Measurements from ENCODE around the gene GALNTL6. TPM values are rescaled to one million over a fixed set of nuclear protein-coding genes. Genes with fewer than 3 reads are reported as not detected.

Gene GALNTL6
- total and polyA plus RNA-seq, 2 donors from 2014 or later: 0.60 TPM; not detected in 1

DNA sequence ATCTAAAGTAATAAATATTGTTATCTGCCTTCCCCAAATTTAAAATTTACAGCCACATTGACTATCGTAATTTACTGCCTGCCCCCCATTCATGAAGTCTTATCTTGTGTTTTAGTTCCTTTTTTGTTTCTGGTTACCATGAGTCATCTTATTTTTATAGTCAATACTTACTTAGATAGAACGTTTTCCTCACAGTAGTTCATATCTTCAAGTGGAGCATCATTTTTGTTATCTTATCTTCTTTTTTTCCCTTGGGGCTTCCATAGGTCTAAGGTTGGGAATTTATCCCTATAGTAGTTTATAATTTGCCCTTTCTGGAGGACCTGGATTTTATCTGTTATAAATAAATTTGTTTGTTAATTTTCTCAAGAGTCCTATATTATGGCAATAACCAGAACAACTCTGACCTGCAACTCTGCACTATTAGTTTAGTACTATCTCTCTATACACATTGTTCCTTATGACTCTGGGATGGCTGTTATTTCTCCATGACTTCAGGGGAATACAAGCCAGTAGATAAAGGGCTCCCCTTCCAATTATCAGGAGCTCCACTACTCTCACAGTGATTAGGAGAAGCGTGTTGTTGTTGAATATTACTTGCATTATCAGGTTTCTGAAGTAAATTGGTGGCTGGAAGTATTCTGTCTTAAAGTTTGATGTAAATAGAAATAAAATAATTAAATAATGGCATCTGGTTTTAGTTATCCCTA is 330.6 kb downstream of the GALNTL6 start:
- Histone ChIP-seq H3K4me1 (ENCODE audit: control insufficient read depth in 2 of 3, insufficient read depth in 2 of 3, low read depth in 1 of 3, low read length in 3 of 3) (no peaks in the 10 kb centered on the region), H3K27ac (ENCODE audit: low read depth in 2 of 2, low read length in 2 of 2) (no peak overlapping the region), H3K9ac (ENCODE audit: low read length in 3 of 3) (no peak overlapping the region), H3K4me3 (ENCODE audit: low read length in 3 of 3) (no peak overlapping the region), H3K27me3 (ENCODE audit: control insufficient read depth, insufficient read depth, low read length) (no peaks in the 10 kb centered on the region), H3K36me3 (ENCODE audit: control insufficient read depth in 2 of 3, insufficient read depth in 3 of 3, low read length in 3 of 3) (no peaks in the 10 kb centered on the region), H3K9me3 (ENCODE audit: control insufficient read depth in 2 of 3, insufficient read depth in 1 of 3, low read length in 3 of 3) (no peaks in the 10 kb centered on the region)
- intact Hi-C loops (cut with DNase I): no loop called here
- no peak for FAIRE-seq
- DNase-seq: no peak
- TF ChIP-seq, protein P1, sequence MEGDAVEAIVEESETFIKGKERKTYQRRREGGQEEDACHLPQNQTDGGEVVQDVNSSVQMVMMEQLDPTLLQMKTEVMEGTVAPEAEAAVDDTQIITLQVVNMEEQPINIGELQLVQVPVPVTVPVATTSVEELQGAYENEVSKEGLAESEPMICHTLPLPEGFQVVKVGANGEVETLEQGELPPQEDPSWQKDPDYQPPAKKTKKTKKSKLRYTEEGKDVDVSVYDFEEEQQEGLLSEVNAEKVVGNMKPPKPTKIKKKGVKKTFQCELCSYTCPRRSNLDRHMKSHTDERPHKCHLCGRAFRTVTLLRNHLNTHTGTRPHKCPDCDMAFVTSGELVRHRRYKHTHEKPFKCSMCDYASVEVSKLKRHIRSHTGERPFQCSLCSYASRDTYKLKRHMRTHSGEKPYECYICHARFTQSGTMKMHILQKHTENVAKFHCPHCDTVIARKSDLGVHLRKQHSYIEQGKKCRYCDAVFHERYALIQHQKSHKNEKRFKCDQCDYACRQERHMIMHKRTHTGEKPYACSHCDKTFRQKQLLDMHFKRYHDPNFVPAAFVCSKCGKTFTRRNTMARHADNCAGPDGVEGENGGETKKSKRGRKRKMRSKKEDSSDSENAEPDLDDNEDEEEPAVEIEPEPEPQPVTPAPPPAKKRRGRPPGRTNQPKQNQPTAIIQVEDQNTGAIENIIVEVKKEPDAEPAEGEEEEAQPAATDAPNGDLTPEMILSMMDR (IDR thresholded peaks at IDR 0.05; ENCODE audit: borderline replicate concordance, extremely low read depth, insufficient read depth): no peak

DNA sequence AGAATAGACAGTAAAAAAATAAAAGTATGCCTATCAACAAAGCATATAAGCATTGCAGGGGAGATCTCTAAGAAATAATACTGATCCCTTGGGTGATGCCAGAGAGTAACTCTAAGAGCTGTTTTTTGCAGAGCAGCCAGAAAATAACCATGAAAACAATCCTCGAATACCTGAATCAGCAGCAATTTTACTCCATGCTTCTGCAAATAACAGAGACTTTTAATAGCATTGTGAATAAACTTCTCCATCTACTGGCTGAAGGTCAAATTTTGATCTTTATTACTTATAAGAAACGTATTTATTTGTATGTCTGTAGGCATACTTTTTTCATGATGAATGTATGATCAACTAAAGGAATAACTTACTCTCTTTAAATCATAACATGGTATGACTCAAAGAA is 334.5 kb downstream of the GALNTL6 start:
- intact Hi-C loops (cut with DNase I): no loop called here
- DNase-seq (peak in 2 of 5 donors; percentile 2 to 3), FAIRE-seq (no peak)
- Histone ChIP-seq H3K27ac (ENCODE audit: low read depth in 2 of 2, low read length in 2 of 2) (no peak overlapping the region), H3K4me1 (ENCODE audit: control insufficient read depth in 2 of 3, insufficient read depth in 2 of 3, low read depth in 1 of 3, low read length in 3 of 3) (no peaks in the 10 kb centered on the region), H3K27me3 (ENCODE audit: control insufficient read depth, insufficient read depth, low read length) (no peaks in the 10 kb centered on the region), H3K36me3 (ENCODE audit: control insufficient read depth in 2 of 3, insufficient read depth in 3 of 3, low read length in 3 of 3) (no peaks in the 10 kb centered on the region), H3K9ac (ENCODE audit: low read length in 3 of 3) (no peak overlapping the region), H3K9me3 (ENCODE audit: control insufficient read depth in 2 of 3, insufficient read depth in 1 of 3, low read length in 3 of 3) (no peaks in the 10 kb centered on the region), H3K4me3 (ENCODE audit: low read length in 3 of 3) (no peak overlapping the region)
- TF ChIP-seq, protein P1 (IDR thresholded peaks at IDR 0.05; ENCODE audit: borderline replicate concordance, extremely low read depth, insufficient read depth): no peak

DNA sequence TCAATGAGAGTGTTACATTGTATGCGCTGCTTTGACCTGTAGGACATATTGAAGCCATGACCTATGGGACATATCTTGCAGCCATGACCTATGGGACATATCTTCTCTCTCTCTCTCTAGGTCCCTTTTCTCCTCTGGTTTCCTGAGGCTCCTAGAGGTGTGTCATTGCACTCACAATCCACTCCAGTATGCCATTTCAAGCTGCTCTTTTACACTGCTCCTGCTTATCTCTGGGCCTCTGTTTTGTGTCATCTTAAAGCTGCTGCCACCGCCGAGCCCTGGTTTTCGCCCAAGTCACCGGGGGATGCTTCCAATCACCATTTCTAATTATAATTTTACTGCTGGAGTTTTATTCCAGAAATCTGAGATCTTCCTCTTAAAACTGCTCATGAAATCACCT is 336.1 kb downstream of the GALNTL6 start:
- no peaks in the 10 kb centered on the region for H3K9me3 ChIP-seq (ENCODE audit: control insufficient read depth in 2 of 3, insufficient read depth in 1 of 3, low read length in 3 of 3)
- no peak overlapping the region for H3K9ac ChIP-seq (ENCODE audit: low read length in 3 of 3)
- H3K4me3 ChIP-seq (ENCODE audit: low read length in 3 of 3): no peak overlapping the region
- TF ChIP-seq, protein P1 (IDR thresholded peaks at IDR 0.05; ENCODE audit: borderline replicate concordance, extremely low read depth, insufficient read depth): no peak
- H3K36me3 ChIP-seq (ENCODE audit: control insufficient read depth in 2 of 3, insufficient read depth in 3 of 3, low read length in 3 of 3): no peaks in the 10 kb centered on the region
- H3K27ac ChIP-seq (ENCODE audit: low read depth in 2 of 2, low read length in 2 of 2): no peak overlapping the region
- intact Hi-C loops (cut with DNase I): no loop called here
- DNase-seq (no peak), FAIRE-seq (no peak)
- no peaks in the 10 kb centered on the region for H3K4me1 ChIP-seq (ENCODE audit: control insufficient read depth in 2 of 3, insufficient read depth in 2 of 3, low read depth in 1 of 3, low read length in 3 of 3)
- no peaks in the 10 kb centered on the region for H3K27me3 ChIP-seq (ENCODE audit: control insufficient read depth, insufficient read depth, low read length)

DNA sequence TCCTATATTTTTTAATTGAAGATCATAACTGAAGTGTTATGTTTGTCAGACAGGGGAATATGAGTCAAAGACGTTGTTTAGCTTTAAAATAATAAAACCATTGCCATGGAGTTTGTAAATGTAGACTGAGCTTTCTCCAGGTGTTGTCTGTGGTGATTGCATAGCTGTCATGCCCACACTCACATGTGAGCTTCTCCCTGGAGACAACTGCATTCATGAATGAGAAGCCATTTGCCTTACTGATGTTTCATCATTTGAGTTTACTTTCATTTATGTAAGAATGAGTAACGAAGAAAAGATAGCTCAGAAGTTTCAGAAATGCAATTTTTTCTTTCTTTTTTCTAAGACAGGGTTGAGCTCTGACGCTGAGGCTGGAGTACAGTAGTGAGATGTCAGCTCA is 339.1 kb downstream of the GALNTL6 start:
- intact Hi-C loops (cut with DNase I): no loop called here
- no peak for FAIRE-seq

More for the DNA sequence above, 339.1 kb downstream of the GALNTL6 start:
- no peak for DNase-seq
- no peak overlapping the region for H3K27ac ChIP-seq (ENCODE audit: low read depth in 2 of 2, low read length in 2 of 2)
- H3K36me3 ChIP-seq (ENCODE audit: control insufficient read depth in 2 of 3, insufficient read depth in 3 of 3, low read length in 3 of 3): no peaks in the 10 kb centered on the region
- H3K27me3 ChIP-seq (ENCODE audit: control insufficient read depth, insufficient read depth, low read length): no peaks in the 10 kb centered on the region
- TF ChIP-seq, protein P1 (IDR thresholded peaks at IDR 0.05; ENCODE audit: borderline replicate concordance, extremely low read depth, insufficient read depth): no peak
- H3K9me3 ChIP-seq (ENCODE audit: control insufficient read depth in 2 of 3, insufficient read depth in 1 of 3, low read length in 3 of 3): no peaks in the 10 kb centered on the region
- H3K4me1 ChIP-seq (ENCODE audit: control insufficient read depth in 2 of 3, insufficient read depth in 2 of 3, low read depth in 1 of 3, low read length in 3 of 3): no peaks in the 10 kb centered on the region
- no peak overlapping the region for H3K4me3 ChIP-seq (ENCODE audit: low read length in 3 of 3)
- H3K9ac ChIP-seq (ENCODE audit: low read length in 3 of 3): no peak overlapping the region

All from kidney (tissue), 14 donors.